K562 (cell line): Measurements from ENCODE around the gene MVD. TPM values are rescaled to one million over a fixed set of nuclear protein-coding genes. Genes with fewer than 3 reads are reported as not detected.
A peak's percentile ranks its signal among the peaks of the same experiment; 100 is the strongest.

Experiments
- ATAC-seq: fragments of 200-7000 bp; cut with Tn5 transposase; 3 replicates; pipeline ENCODE4 v1.9.1; 2020; ENCODE audit warnings: moderate library complexity
- BruUV-seq: library from RNA; stranded (reverse); fragments of 400-500 nt; replicated peaks from 2 replicates; lab custom pipeline; 2021; lab: Mats Ljungman, UMichigan
- CTCF ChIA-PET: fragments of 300-600 bp; formaldehyde crosslinking; extraction: SDS; loops from one replicate; lab custom pipeline; 2021; ENCODE audit warnings: low intra/inter-chr PET ratio; lab: Yijun Ruan, JAX
- POLR2A ChIA-PET: fragments of 300-600, 350-650 bp; sonication (Branson Sonifier 250); formaldehyde crosslinking; extraction: SDS; loops from one replicate; lab custom pipeline; 2021; ENCODE audit warnings: antibody characterized with exemption, inconsistent platforms; lab: Yijun Ruan, JAX
- DNase-seq, 4 experiments: peaks; one replicate each; pipeline versions ENCODE4 v3.0.0 to v3.0.0-alpha.2; 2011 to 2018; ENCODE audit warnings: low spot score in 3 of 4, mixed read lengths in 3 of 4; ENCODE audit errors: extremely low read depth in 1 of 4
- FAIRE-seq: peaks from 2 replicates; lab custom pipeline; 2011; peaks lifted over from hg19 to GRCh38; lab: Jason Lieb, UNC
- H2AFZ ChIP-seq: 2 replicates; pipeline ENCODE4 v1.6.0; 2011; ENCODE audit warnings: low read depth, low read length, control low read depth, inconsistent platforms
- H3K27ac ChIP-seq: fragments of 200-600 bp; 3 replicates; pipeline ENCODE4 v1.8.0; 2011; ENCODE audit warnings: low read depth, mild to moderate bottlenecking, control low read depth, inconsistent platforms, low read length, moderate library complexity, mixed read lengths; ENCODE audit errors: extremely low read depth
- H3K27me3 ChIP-seq, 2 experiments: fragments of 300-600 bp in 1 of 2; 2 replicates in 1 of 2; 3 replicates in 1 of 2; pipeline versions ENCODE4 v1.6.0 to v1.8.0; 2011; ENCODE audit warnings: inconsistent platforms in 2 of 2, low read length in 2 of 2, mild to moderate bottlenecking in 1 of 2, mixed read lengths in 1 of 2, moderate library complexity in 1 of 2; ENCODE audit not compliant: control insufficient read depth in 2 of 2, insufficient read depth in 2 of 2
- H3K36me3 ChIP-seq: fragments of 300-600 bp; 3 replicates; pipeline ENCODE4 v1.8.0; 2011; ENCODE audit warnings: mild to moderate bottlenecking, low read length, inconsistent platforms; ENCODE audit not compliant: control insufficient read depth, insufficient read depth
- H3K4me1 ChIP-seq, 2 experiments: fragments of 200-600 bp in 1 of 2; replicated peaks in 1 of 2; 2 replicates in 1 of 2; 3 replicates in 1 of 2; pipeline versions ENCODE4 v1.5.1 to v1.8.0; 2011; ENCODE audit warnings: inconsistent platforms in 2 of 2, low read length in 2 of 2, mild to moderate bottlenecking in 1 of 2, mixed read lengths in 1 of 2, moderate library complexity in 1 of 2; ENCODE audit not compliant: control insufficient read depth in 2 of 2, insufficient read depth in 2 of 2
- H3K4me2 ChIP-seq: 2 replicates; pipeline ENCODE4 v1.6.1; 2011; ENCODE audit warnings: low read length, control low read depth, inconsistent platforms, mixed read lengths; ENCODE audit not compliant: insufficient read depth
- H3K4me3 ChIP-seq: fragments of 200-600 bp; sonication (generic), shearing (Covaris generic); 2 replicates; pipeline ENCODE4 v1.5.1; 2016; ENCODE audit warnings: control low read depth, inconsistent platforms
- H3K79me2 ChIP-seq: fragments of 200-600 bp; 3 replicates; pipeline ENCODE4 v1.8.0; 2011; ENCODE audit warnings: low read length, inconsistent platforms; ENCODE audit not compliant: control insufficient read depth, insufficient read depth
- H3K9ac ChIP-seq, 2 experiments: 2 replicates each; pipeline versions ENCODE4 v1.6.0 to v1.6.1; 2011; ENCODE audit warnings: low read depth in 2 of 2, low read length in 2 of 2, control low read depth in 1 of 2, inconsistent platforms in 1 of 2, mild to moderate bottlenecking in 1 of 2, mixed read lengths in 1 of 2; ENCODE audit not compliant: insufficient read depth in 1 of 2
- H3K9me1 ChIP-seq: one replicate; pipeline ENCODE4 v1.6.0; 2011; ENCODE audit warnings: inconsistent platforms, mild to moderate bottlenecking, low read length, moderate library complexity; ENCODE audit not compliant: control insufficient read depth, insufficient read depth
- H3K9me3 ChIP-seq: replicated peaks from 2 replicates; pipeline ENCODE4 v1.5.1; 2011; ENCODE audit warnings: low read depth, low read length, inconsistent platforms; ENCODE audit not compliant: control insufficient read depth, insufficient read depth
- H4K20me1 ChIP-seq: replicated peaks from 2 replicates; pipeline ENCODE4 v1.6.1; 2011; ENCODE audit warnings: low read length, inconsistent platforms, mixed read lengths; ENCODE audit not compliant: control insufficient read depth, insufficient read depth
- EGR1 ChIP-seq: fragments of 450-650 bp; conservative IDR thresholded peaks from 2 replicates; pipeline ENCODE4 v1.6.1; 2017; ENCODE audit warnings: mild to moderate bottlenecking
- KAT7 ChIP-seq: sonication (generic); formaldehyde crosslinking; IDR thresholded peaks from 2 replicates; pipeline ENCODE4 v1.8.0; 2022; ENCODE audit warnings: missing genetic modification reagents, mild to moderate bottlenecking, borderline replicate concordance
- ZNF121 ChIP-seq: sonication (generic); formaldehyde crosslinking; conservative IDR thresholded peaks from 2 replicates; pipeline ENCODE4 v1.8.0; 2022; ENCODE audit warnings: missing genetic modification reagents
- WGBS: fragments of 100-300 bp; shearing (Covaris generic); methylation state at CpG from one replicate; pipeline ENCODE4 v1.1.6; 2016; ENCODE audit warnings: low coverage, mixed read lengths; ENCODE audit not compliant: insufficient coverage; ENCODE audit errors: missing lambda C conversion rate; 5-methylcytosine and 5-hydroxymethylcytosine counted together
- in situ Hi-C: fragments of 300-500 bp; cut with MboI; formaldehyde crosslinking; loops from 4 replicates; pipeline ENCODE4 v1.15.0; 2018; ENCODE audit warnings: inconsistent platforms, mixed read lengths
- intact Hi-C: fragments of 100-400 bp; cut with micrococcal nuclease; formaldehyde crosslinking; loops from 2 replicates; pipeline ENCODE4 v1.14.2; 2022
- polyA plus RNA-seq, 8 experiments: library from polyadenylated mRNA; depleted of rRNA in 4 of 8; stranded (reverse) in 5 of 8; unstranded in 3 of 8; fragments of >200 nt; fragmentation: Nextera tagmentation in 2 of 8; fragmentation: Illumina TruSeq in 1 of 8; extraction: Ambion mirVana in 2 of 8; extraction: Trizol in 1 of 8; gene quantifications; 2 replicates each; pipeline versions ENCODE4 v1.2.1 to v1.2.3, GENCODE V29; 2011 to 2014; ENCODE audit warnings: inconsistent platforms in 1 of 8, missing spikeins in 1 of 8
- total RNA-seq, 7 experiments: library from RNA; depleted of rRNA in 6 of 7; stranded (reverse); fragments of >200 nt in 6 of 7; fragmentation: Illumina TruSeq in 2 of 7; extraction: Trizol in 2 of 7; gene quantifications; 2 replicates each; pipeline versions ENCODE4 v1.2.1 to v1.2.3, GENCODE V29; 2011 to 2021; ENCODE audit warnings: low replicate concordance in 1 of 7
- TF ChIP-seq, protein P1 (sequence below), 3 experiments: fragments of 200-800 bp in 1 of 3; sonication (Bioruptor generic) in 1 of 3; sonication (generic) in 1 of 3; formaldehyde crosslinking in 1 of 3; IDR thresholded peaks; 2 replicates each; pipeline versions ENCODE4 v1.6.1 to v1.8.0; 2016 to 2022; ENCODE audit warnings: mild to moderate bottlenecking in 2 of 3, missing compliant biosample characterization in 2 of 3, missing genetic modification characterization in 2 of 3, missing genetic modification reagents in 1 of 3

Gene MVD
- total and polyA plus RNA-seq, 9 of the 15 experiments (the other 6 are each of a cell fraction or from before 2014, with no cell fraction given) = 12.2 to 141 (median 45.3) TPM

DNA sequence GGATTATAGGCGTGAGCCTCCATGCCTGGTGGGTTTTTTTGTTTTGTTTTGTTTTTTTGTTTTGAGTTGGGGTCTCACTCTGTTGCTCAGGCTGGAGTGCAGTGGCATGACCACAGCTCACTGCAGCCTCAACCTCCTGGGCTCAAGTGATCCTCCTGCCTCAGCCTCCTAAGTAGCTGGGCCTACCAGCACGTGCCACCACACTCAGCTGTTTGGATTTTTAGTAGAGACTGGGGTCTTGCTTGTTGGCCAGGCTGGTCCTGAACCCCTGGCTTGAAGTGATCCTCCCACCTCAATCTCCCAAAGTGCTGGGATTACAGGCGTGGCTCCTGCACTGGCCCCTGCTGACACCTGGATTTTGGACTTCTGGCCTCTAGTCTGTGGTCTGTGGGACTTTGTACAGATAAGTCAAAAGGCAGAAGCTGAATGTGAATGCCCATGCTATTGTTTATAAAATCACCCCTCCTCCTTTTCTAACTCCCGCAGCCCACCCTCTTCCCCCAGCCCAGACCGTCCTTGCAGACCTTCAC lies 17.7 kb upstream of the MVD start:
- Histone ChIP-seq H3K36me3 (no peaks in the 10 kb centered on the region), H3K9ac (peak overlapping the region in 1 of 2 experiments; percentile 50; a peak in 2 of 4 replicates), H3K9me3 (no peaks in the 10 kb centered on the region), H3K4me3 (no peak overlapping the region), H3K79me2 (no peaks in the 10 kb centered on the region), H3K27ac (no peak overlapping the region), H4K20me1 (no peaks in the 10 kb centered on the region; the same call in 1 of the 2 replicates), H2AFZ (no peak overlapping the region), H3K4me1 (peaks cover 3 to 50% of the 10 kb centered on the region in 2 experiments; a peak in 3 of 5 replicates), H3K4me2 (no peak overlapping the region), H3K27me3 (no peaks in the 10 kb centered on the region), H3K9me1 (no peaks in the 10 kb centered on the region)
- TF ChIP-seq, protein P1, sequence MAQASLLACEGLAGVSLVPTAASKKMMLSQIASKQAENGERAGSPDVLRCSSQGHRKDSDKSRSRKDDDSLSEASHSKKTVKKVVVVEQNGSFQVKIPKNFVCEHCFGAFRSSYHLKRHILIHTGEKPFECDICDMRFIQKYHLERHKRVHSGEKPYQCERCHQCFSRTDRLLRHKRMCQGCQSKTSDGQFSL (CRISPR knock-in tag; IDR thresholded peaks at IDR 0.05) = no peak
- TF ChIP-seq, protein P1 (tag; IDR thresholded peaks at IDR 0.05) = no peak
- TF ChIP-seq KAT7 (CRISPR knock-in tag) (no peak), ZNF121 (CRISPR knock-in tag) (peak; percentile 60), EGR1 (no peak)
- in situ Hi-C loops (no loop called here), intact Hi-C loops (no loop called here)
- FAIRE-seq (no peak), DNase-seq (no peak), ATAC-seq (no peak)
- no TSS peak for BruUV-seq
- ChIA-PET POLR2A (interaction anchor here (0.6 to 1.1 kb wide), 5 partner anchors 11 to 222 kb away, joined by 3 read pairs; no protein-coding TSS in a partner anchor), CTCF (no interaction called here)
- 80% methylated on average over 5 of the region's 5 CpGs for whole genome bisulfite sequencing
